Right cardiac atrium (tissue), 5 donors: ENCODE results near the gene FNIP2. TPM values are rescaled to one million over a fixed set of nuclear protein-coding genes. Genes with fewer than 3 reads are reported as not detected.

Source experiments
- polyA plus RNA-seq: library from polyadenylated mRNA; stranded (reverse); fragments of 200-250 nt; gene quantifications from one replicate; pipeline ENCODE4 v1.2.3, GENCODE V29; 2013
- total RNA-seq, 4 donors: library from RNA; stranded (reverse); fragmentation: NEBNext Ultra II Directional; extraction: Animal tissue kit (Norgen Biotek cat#: 25700); gene quantifications; one replicate each; pipeline ENCODE4 v1.2.1, GENCODE V29; 2021
- donor health status: healthy with polysubstance abuse.
- donor health status: DM: no; HTN: yes; CAD: no.
- donor health status: DM: no; HTN: no; CAD: no.
- donor health status: DM: no; HTN: yes; CAD: no; lungs with severe emphysema.
- donor health status: DM: yes; HTN: yes; CAD: no.

FNIP2 gene
- total and polyA plus RNA-seq, 5 donors = 16.4 to 59.5 (median 46.3) TPM

Other genes starting within 250 kb of the FNIP2 start
- under 1 TPM in 1 of 4 donors, not detected in 3; 0.09 TPM for gene RXFP1, start 247.1 kb upstream of the FNIP2 start, total RNA-seq
- 0.05 TPM for gene RXFP1, start 247.1 kb upstream of the FNIP2 start, polyA plus RNA-seq
- gene C4orf46, start 97.1 kb upstream of the FNIP2 start, total RNA-seq = 1 to 10 TPM; 2.6 to 4.2 (median 3.8) TPM
- 3.3 TPM for gene C4orf46, start 97.1 kb upstream of the FNIP2 start, polyA plus RNA-seq
- 100 to 1,000 TPM; 119 to 152 (median 146) TPM for gene ETFDH, start 96.7 kb upstream of the FNIP2 start, total RNA-seq
- gene ETFDH, start 96.7 kb upstream of the FNIP2 start, polyA plus RNA-seq = 204 TPM
- 10 to 100 TPM; 19.2 to 38.3 (median 28.0) TPM for gene PPID, start 45.6 kb upstream of the FNIP2 start, total RNA-seq
- gene PPID, start 45.6 kb upstream of the FNIP2 start, polyA plus RNA-seq = 39.9 TPM